Islet of Langerhans (tissue), 1 donor: ENCODE data around the gene KLF12.

Experiments used
- FAIRE-seq: peaks from one replicate; lab custom pipeline; 2011; peaks lifted over from hg19 to GRCh38; lab: Jason Lieb, UNC

The KLF12 gene

DNA sequence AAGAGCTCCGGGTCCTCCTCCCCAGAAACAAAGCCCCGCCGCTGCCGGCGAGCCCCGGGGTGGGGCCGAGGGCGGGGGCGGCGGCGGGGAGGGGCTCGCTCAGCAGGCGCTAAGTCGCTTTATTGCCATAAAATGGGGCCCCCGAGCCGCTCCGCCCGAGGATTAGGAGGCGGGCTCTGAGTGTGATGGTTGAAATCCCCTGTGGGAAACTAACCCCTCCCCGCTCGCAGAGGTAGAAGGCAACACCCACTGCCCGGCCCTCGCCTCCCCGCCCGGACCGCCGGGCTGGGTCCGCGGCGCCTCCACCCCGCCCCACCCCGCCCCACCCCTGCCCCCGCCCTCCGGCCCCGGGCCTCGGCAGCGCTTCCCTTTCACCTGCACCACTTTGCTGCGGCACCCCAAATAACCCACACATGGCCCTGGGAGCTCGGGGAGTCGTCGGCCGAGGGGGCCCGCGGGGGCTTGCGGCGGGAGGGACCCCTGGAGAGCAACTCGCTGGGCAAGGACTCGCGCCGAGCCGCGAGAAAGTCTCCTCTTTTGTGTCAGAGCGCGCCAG is at the start of gene KLF12:
Gene KLF12 (minus strand): TSS at position 184 of the 556 bp plus-strand sequence.
- FAIRE-seq = no peak

DNA sequence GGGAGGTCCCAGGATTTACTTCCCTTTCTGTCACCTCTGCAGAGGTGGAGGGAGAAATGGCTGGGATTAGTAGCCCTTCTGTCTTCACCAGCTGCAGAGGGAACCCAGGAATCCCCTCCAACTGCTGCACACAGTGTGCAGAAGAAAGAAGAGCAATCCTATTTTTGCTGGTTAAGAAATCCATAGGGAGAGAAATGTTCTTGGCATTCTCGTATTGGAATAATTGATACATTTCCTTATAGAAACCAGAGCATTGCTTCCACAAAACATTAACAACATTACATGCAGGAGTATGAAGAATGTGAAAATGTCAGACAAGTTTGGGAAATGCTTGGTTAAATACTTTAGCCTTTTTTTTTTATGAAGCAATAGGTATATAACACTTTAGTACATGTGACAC is 48.3 kb upstream of the KLF12 start:
- no peak for FAIRE-seq

DNA sequence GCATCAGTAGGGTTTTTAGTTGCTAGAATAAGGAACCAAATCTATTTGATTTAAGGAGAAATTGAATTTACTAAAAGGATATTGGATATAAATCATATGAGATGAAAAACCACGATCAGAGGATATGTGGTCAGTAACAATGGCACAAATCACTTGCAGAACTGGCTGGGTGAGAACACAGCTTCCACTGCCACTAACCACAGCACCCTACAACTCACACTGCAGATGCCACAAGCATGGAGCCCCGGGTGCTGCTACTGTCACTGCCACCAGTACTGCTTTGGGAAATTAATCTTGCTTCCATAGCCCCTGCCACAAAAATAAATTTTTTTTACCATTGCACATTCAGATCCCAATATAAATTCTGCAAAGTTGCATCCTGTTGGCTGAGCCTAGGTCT is 40.6 kb upstream of the KLF12 start:
- no peak for FAIRE-seq

DNA sequence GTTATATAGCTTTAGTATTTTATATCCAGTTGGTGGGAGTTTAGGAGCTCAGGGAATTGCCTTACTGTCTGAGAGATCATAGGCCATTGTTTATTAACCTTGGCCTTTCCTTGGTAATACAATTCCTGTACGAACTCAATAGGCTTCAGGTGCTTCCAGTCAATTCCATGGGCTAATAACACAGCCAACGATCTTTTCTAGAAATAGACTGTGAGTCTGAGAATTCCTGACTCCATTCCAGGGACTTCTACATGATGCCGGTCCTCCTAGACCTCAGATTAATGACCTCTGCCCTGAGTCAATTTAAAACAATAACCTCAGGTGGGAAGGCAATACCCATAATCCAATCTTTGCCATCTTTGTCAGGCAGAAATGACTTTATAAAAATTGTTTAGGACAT is 39.6 kb upstream of the KLF12 start:
- FAIRE-seq = no peak

DNA sequence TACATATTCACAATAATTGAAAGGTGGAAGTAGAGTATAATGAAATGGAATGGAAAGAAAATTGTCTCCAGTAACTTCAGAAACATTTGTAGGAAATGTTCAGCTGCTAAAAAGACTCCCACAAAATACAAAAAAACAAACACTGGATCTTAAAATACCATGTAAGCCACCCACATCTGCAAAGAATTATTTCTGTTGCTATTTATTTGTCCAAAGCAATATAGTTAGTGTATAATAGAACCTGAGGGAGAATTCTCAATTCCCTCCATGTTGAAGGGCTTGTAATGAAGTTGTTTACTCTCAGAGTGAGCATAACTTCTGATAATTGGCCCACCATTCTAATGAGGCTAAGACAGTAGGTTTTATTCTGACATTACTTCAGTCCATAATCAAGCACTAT is 37.4 kb upstream of the KLF12 start:
- FAIRE-seq = no peak

DNA sequence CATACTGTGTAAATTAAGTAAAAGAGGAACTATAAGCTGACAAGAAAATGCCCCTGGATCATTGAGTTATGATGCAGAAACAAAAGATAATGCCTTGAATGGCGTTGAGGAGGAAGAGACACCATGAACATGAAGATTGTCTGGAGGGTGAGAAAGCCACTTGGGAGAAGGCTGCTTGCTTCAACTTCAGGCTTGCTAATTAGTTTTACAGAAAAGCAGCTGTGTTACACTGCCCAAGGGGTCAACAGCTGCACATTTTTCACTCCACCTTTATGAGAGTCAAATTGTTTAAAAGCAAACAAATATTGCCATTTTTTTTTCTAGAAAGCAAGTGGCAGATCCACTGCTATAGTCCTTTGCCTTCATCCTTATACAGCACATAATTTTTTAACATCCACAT is 35.5 kb upstream of the KLF12 start:
- no peak for FAIRE-seq

DNA sequence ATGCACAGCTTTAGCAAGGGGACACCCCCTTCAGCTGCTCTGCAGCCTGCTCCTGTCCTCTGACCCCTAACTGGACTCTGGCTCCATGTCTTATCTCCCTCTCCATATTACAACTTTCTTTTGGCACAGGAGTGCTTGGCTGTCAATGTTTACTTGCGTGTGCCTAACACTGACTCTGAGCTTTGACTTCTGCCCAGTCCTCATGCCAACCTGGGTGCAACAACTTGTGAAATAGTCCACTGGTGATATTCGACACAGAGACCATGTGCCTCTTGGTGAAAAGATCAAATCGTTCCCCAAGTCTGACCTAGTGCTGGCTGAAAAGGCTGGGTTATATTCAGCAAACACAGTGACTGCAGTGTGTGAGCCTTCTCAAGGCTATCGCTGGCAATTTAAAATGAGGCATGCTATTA is 34.1 kb upstream of the KLF12 start:
- no peak for FAIRE-seq

DNA sequence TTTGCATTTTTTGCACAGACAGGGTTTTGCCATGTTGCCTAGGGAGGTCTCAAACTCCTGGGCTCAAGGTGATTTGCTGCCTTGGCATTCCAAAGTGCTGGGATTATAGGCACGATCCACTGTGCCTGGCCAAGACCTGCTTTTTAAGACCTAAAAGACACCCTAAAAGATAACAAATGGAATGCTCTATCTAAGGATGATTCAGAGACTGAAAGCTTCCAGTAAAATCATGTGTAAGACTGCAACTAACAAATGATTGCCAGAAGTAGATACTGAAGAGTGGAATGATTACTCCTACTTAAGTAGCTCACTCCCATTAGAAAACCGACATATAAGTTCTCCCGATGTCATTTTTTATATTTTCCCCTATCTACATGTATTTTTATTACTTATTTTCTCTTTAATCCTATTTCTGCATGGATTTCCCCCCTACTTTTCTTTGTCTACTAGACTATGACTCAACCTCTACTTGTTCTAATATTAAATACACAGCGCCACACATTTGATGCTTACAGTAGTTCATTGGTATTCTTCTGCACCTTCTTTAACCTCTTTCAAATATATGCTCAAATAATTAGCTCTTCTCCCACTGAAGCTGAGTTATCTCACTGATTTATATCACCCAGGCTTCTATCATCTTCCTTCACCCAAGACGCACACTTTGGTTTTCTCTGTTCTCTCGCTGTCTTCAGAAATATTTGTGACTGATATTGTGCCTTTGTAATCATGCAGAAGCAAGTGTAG is 32.2 kb upstream of the KLF12 start:
- FAIRE-seq = no peak

DNA sequence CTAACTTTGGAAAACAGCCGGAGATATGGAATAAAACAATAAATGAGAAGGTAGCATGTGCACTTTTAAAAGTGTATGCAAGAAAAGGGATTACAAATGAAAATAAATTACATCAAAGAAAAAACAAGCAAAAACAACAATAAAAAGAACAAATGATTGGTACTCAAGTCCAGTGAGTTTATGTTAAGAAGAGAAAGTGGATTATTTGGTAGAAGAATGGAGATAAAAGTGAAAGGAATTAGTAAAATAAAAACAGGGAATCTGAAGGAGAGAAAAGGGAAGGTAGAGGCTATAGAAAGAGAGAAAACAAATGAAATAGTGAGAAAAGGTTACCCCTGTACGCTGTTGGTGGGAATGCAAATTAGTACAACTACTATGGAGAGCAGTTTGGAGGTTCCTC is 28.6 kb upstream of the KLF12 start:
- FAIRE-seq = no peak

DNA sequence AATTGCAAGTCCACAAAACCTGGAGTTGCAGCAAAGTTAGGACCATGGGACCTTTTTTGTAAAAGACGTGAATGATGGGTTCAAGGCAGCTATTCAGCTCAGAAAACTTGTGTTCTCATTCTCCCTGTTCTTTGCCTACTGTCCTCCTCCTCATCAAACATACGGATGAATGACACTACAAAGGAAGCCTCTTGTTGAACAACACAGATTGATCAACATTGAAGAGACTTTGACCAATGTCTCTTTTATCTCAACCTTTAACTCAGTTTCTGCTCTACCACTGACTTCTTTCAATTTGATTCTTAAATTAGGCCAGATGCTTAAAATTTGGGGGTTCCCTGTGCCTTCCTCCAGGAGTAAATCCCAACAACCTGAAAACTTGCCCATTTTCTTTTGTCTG is 27.9 kb upstream of the KLF12 start:
- FAIRE-seq = no peak

DNA sequence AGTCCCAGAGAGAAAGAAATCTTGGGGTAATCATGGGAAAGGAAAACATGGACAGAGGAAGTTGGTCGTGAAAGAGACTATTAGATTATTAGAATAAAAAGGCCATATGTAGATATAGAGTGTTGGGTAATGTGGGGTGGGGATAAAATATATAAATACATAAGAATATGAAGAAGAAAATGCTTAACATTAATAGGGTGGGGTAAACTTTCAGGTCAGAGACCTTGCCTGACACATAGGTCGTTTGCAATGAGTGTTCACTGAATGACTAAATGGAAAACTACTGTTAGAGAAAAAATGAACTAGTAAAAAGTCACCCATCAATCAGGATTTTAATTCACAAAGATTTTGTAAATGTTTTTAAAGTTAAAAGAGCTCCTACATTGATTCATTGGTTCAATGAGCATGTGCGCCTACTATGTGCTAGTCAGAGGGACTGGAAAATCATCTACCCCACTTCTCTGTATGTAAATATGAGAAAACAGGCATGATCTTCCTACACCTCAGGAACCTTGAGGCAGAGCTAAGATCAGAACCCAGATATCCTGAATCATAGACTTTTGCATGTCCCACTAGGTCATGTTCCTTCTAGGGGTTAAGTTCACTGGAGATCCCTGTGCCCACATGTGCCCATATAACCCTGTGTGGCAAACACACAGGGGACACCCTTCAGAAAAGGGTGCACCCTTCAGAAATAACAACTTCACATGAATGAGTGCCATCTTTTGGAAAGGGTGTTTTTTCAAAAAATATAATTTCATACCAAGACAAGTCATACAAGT is 24.6 kb upstream of the KLF12 start:
- FAIRE-seq = no peak

DNA sequence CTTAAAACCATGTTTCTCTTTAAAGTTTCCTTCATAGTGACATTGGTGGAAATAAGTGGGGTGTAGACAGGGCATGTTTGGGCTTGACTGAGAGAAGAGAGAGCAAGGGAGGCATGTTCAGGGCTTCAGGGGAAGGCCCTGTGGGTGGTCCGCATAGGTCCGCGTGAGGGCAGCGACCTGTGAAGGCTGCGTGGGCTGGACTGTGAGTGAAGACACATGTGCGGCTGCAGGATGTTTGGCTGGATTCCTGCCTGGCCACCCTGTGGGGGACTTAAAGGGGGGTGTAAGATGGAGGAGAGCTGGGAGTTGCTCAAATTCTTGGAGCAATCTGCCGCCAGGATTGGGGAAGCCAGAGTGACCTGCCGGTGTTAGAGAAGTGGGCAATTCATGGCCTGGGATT is 23.8 kb upstream of the KLF12 start:
- FAIRE-seq = no peak

DNA sequence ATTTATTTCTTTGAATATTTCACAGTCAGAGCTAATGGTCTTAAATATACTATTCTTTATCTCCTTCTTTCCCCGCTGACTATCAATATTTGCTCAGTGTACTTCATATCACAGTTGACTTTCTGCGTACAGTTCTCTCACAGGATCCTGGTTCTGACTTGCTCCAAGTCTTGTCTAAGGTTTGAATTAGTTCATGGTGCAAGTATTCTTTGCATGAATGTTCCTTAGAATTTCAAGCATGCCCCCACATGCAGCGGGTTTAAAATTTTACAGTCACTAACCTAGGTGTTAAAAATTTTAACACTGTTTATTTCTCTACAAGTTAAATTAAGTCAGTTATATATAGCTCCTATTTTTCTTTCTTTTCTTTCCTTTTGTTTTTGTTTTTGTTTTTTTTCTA is 20.8 kb upstream of the KLF12 start:
- FAIRE-seq = no peak

DNA sequence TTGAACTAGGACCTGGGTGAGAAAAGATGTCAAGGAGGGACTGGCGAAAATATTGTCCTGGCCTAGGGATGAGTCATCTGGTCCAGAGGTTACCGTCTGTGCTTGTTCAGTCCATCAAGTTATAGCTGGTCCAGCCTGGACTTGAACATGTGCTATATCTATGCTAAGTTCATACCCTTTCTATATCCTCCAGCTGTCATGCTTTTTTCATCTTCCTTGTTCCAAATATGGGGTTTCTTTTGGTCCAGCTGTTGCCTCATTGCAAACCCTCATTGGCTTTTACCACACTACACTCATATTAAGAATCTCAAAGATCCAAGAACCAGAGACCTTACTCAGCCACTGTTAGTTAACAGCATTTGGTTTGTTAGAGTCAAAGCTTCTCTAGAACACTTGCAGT is 19.1 kb upstream of the KLF12 start:
- no peak for FAIRE-seq

DNA sequence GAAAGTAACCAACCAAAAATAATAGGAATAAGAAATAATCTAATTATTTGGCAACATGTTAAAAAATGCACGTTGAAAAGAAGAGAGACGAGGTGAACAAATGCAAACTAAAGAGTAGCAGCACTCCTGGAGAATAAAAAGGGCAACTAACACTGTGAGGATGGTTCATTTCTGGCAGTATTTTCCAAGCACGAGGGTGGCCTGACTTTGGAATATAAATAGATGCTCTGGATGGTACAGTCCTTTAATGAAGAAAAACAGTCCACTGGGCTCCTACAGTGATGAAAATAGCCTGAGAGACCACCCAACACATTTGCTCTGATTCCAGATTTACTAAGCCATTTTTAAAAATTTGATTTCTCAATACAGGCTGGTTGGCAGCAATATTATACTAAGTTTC is 17.7 kb upstream of the KLF12 start:
- FAIRE-seq = no peak

DNA sequence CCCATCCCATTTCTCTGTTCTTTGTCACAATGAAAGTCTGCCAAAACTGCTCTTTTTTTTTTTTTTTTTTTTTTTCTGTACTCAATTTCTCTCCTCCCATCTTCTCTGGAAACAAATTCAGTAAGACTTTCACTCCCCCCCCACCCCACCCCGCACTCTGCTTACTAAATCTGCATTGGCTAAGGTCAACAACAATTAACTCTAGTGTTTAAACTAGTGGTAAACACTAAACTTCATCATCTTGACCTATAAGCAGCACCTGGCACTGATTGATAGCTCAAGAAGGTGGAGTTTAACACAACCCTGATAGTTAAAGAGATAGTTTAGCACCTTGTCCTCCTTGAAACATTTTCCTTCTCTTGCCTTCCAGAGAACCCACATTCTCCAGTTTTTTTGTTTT is 14.1 kb upstream of the KLF12 start:
- no peak for FAIRE-seq

DNA sequence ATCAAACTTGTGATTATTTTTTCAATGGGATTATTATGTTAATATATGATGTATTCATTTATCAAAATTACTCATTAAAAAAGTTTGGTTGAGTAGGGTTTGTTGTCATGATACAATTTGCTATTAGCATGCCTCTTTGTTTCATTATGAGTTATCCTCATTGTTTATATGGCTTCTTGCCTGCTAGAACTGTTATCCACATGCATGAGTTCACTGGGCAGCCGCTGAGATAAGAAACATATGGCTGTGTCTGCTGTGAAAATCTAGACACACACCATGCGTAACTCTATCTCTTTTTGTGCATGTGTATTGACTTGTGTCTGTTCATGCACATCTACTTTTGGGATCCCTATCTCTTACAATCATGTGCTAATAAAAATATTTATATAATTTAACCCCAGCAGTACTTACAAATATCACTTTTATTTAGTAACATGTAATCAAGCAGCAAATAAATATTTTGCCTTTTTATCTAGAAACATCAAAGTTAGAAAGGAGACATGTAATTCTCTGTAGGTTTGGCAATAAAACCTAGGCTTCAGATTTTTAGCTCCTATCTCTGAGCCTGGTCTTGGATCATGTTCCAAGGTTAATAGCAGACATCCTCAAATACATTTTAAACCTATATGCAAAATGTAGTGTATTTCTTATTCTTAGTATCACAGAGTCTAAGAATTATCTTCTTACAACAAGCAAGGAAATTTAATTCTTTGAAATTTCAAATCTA is 11.2 kb upstream of the KLF12 start:
- FAIRE-seq = peak; percentile 84

DNA sequence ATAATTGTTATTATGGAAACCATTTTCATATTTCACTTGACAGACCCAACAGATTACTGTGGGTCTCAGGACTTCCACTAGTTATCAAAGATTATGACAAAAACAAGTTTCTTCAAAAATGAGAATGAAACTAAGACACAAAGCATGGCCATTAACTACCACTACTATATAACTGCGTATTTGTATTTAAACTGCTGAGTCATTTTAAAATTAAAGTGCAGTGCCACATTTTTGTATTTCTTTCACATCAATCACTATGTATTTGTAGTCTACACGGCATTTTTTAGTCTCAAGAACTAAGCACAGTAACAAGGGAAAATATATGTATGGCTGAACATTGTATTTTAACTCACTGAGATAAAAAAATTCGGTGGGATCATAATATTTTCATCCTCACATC is 10.1 kb upstream of the KLF12 start:
- peak; percentile 24 for FAIRE-seq

DNA sequence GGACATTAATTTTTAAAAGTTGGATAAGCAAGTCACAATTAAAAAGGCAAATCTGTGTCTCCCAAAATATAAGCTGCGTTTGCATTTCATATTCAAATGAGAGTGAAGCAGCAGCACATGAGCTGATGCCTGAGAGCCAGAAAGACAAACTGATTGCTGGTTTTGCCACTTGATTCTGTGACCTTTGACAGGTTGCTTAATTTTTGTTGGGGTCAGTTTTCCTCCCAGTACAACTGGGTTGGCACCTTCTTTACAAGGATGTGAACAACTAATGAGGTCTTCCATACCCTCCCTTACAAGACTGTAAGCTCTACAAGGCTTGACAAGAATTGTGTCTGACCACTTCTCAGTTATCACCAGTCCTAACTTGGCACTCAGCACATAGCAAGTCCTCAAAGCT is 8.1 kb upstream of the KLF12 start:
- FAIRE-seq = no peak

DNA sequence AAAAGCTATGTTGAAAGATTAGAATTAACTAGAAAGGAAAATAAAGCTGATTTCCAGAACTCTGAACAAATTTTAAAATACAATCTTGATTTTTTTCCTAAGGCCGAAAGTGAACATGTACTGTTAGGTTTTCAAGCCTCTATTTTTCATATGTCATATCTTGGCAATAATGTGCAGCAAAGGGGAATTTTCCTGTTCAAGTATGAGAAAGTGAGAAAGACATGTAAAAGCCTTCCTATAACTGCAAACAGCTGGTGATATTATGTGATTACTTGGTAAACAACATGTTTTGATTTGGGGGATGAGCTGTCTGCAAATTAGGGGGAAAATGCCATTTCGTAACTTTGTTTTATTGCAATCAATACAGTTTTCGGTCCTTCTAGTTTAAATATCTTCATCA is 4.0 kb upstream of the KLF12 start:
- FAIRE-seq = no peak

DNA sequence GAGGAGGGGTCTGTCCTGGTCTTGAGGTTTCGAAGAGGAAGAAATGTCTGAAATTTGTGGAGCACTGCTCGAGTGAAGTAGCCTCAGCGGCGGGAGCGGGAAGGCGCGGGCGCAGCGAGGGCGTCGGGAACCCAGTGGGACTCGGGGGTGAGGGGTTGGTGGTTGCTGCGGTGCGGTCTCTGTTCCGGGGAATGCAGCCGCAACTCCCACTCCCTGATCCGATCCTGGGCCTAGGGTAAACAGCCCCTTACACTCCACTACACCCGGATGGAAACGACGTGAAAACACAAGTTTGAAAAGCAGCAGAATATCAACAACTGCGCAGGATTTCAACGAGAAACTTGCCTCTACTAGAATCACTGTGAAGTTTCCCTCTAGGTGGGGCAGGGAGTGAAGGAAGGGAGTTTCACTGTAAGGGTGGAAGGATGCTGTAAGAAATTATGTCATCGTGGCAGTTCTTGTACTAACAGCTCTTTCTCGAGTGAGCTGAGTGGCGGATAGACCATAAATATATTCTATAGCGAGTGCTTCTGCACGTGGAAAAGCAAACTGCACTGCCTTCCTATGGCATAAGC is 2.0 kb upstream of the KLF12 start:
- no peak for FAIRE-seq

DNA sequence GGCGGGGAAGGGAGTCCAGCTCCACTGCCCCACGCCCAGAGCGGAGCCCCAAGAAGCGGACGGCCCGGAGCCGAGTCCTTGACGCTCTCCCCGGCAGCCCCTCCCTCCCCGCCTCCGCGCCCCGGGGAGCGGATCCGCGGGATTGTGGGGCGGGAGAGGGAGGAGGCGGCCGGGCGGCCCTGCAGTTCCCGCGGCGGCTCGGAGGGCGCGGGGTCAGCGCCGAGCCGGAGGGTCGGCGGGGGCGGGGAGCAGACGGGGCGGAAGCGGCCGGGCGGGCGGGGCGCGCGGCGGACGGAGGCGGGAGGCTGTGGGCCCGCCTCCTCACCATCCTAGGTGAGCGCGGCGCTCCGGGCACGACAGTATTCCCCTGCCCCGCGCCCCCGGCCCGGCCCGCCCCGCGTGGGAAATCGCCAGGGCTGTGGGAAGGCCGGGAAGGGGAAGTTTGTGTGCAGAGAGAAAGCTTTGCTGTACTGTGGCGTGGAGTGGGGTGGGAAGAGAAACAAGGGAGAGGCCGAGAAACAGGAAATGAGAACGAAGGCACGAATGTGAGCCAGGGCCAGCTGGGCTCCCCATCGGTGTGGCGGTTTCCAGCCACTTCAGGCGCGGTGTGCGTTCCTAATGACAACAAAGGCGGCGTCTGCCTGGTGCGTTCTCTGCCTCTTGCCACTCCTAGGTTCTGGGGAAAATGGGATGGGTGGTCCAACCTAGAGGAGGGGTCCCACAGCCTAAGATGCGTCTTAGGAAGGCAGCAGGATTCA is 1.3 kb upstream of the KLF12 start:
- no peak for FAIRE-seq
